IgD-negative memory B cell (primary cell): ENCODE measurements around the gene NOPCHAP1. TPM values are rescaled to one million over a fixed set of nuclear protein-coding genes. Genes with fewer than 3 reads are reported as not detected.

Experiments used
- H3K27ac Mint-ChIP-seq, 3 donors: one replicate each; pipeline ENCODE4 v1.8.0; 2020 to 2022; ENCODE audit warnings: mild to moderate bottlenecking in 3 of 3, mixed read lengths in 3 of 3, moderate library complexity in 1 of 3
- H3K27me3 Mint-ChIP-seq: one replicate; pipeline ENCODE4 v1.8.0; 2021; ENCODE audit warnings: mixed read lengths
- H3K36me3 Mint-ChIP-seq: one replicate; pipeline ENCODE4 v1.8.0; 2020; ENCODE audit warnings: mild to moderate bottlenecking, mixed read lengths
- H3K4me1 Mint-ChIP-seq, 3 donors: one replicate each; pipeline ENCODE4 v1.8.0; 2020 to 2022; ENCODE audit warnings: mixed read lengths in 3 of 3, mild to moderate bottlenecking in 1 of 3
- H3K4me3 Mint-ChIP-seq, 4 donors: one replicate each; pipeline ENCODE4 v1.8.0; 2020 to 2022; ENCODE audit warnings: mild to moderate bottlenecking in 4 of 4, mixed read lengths in 4 of 4, moderate library complexity in 3 of 4
- H3K9me3 Mint-ChIP-seq, 3 donors: one replicate each; pipeline ENCODE4 v1.8.0; 2020 to 2021; ENCODE audit warnings: mixed read lengths in 3 of 3, mild to moderate bottlenecking in 1 of 3
- polyA plus RNA-seq: library from polyadenylated mRNA; unstranded; fragments of 300-500 nt; fragmentation: Illumina TruSeq; gene quantifications from one replicate; pipeline ENCODE4 v1.2.3, GENCODE V29; 2021

Gene NOPCHAP1
- polyA plus RNA-seq, 1 donor from 2014 or later = 14.9 TPM

GRCh38 chr12:105024928-105025327, 38.8 kb downstream of the NOPCHAP1 start:
- Mint-ChIP-seq H3K9me3 (no peaks in the 10 kb centered on the region), H3K27ac (no peak overlapping the region), H3K27me3 (no peaks in the 10 kb centered on the region), H3K4me1 (no peaks in the 10 kb centered on the region), H3K36me3 (peaks cover 5% of the 10 kb centered on the region), H3K4me3 (no peak overlapping the region)

GRCh38 chr12:105025890-105026289, 39.8 kb downstream of the NOPCHAP1 start:
- no peak overlapping the region for H3K27ac Mint-ChIP-seq

GRCh38 chr12:105026411-105026810, 40.3 kb downstream of the NOPCHAP1 start:
- Mint-ChIP-seq H3K27ac (no peak overlapping the region), H3K4me1 (peaks cover 6 to 7% (median 7%) of the 10 kb centered on the region in 3 donors)

More at GRCh38 chr12:105025890-105026289, 39.8 kb downstream of the NOPCHAP1 start:
- peaks cover 2% of the 10 kb centered on the region in 3 donors for H3K4me1 Mint-ChIP-seq
- peaks cover 5% of the 10 kb centered on the region for H3K36me3 Mint-ChIP-seq
- no peaks in the 10 kb centered on the region for H3K27me3 Mint-ChIP-seq
- H3K9me3 Mint-ChIP-seq = no peaks in the 10 kb centered on the region
- no peak overlapping the region for H3K4me3 Mint-ChIP-seq

GRCh38 chr12:105030820-105031807, 45.0 kb downstream of the NOPCHAP1 start:
- H3K36me3 Mint-ChIP-seq = peaks cover 5% of the 10 kb centered on the region
- no peak overlapping the region for H3K27ac Mint-ChIP-seq
- H3K9me3 Mint-ChIP-seq = no peaks in the 10 kb centered on the region
- H3K27me3 Mint-ChIP-seq = no peaks in the 10 kb centered on the region
- H3K4me1 Mint-ChIP-seq = peaks cover 8 to 12% (median 12%) of the 10 kb centered on the region in 3 donors
- H3K4me3 Mint-ChIP-seq = peak overlapping the region in 1 of 4 donors; percentile 74

More at GRCh38 chr12:105026411-105026810, 40.3 kb downstream of the NOPCHAP1 start:
- Mint-ChIP-seq H3K4me3 (no peak overlapping the region), H3K36me3 (peaks cover 5% of the 10 kb centered on the region), H3K9me3 (no peaks in the 10 kb centered on the region), H3K27me3 (no peaks in the 10 kb centered on the region)

GRCh38 chr12:105032703-105033357, 46.7 kb downstream of the NOPCHAP1 start:
- Mint-ChIP-seq H3K27ac (no peak overlapping the region), H3K9me3 (no peaks in the 10 kb centered on the region), H3K36me3 (no peaks in the 10 kb centered on the region), H3K4me1 (peaks cover 8 to 13% (median 12%) of the 10 kb centered on the region in 3 donors), H3K4me3 (no peak overlapping the region), H3K27me3 (no peaks in the 10 kb centered on the region)

- Mint-ChIP-seq H3K27ac (no peak overlapping the region), H3K4me3 (no peak overlapping the region), H3K36me3 (no peaks in the 10 kb centered on the region), H3K4me1 (peaks cover 8 to 15% (median 12%) of the 10 kb centered on the region in 3 donors), H3K27me3 (no peaks in the 10 kb centered on the region), H3K9me3 (no peaks in the 10 kb centered on the region)
Observed at GRCh38 chr12:105033851-105034250, 47.7 kb downstream of the NOPCHAP1 start.

Other genes with a start within 250 kb of the NOPCHAP1 start
- gene SLC41A2, start 28.0 kb upstream of the NOPCHAP1 start, polyA plus RNA-seq = 0.83 TPM
- gene ALDH1L2, start 98.1 kb downstream of the NOPCHAP1 start, polyA plus RNA-seq = 0.10 TPM
- gene WASHC4, start 121.4 kb downstream of the NOPCHAP1 start, polyA plus RNA-seq = 91.1 TPM
- gene APPL2, start 249.9 kb downstream of the NOPCHAP1 start, polyA plus RNA-seq = 10.0 TPM